Measurements from ENCODE around the gene DCAF6. TPM values are rescaled to one million over a fixed set of nuclear protein-coding genes. Genes with fewer than 3 reads are reported as not detected.
A peak's percentile ranks its signal among the peaks of the same experiment; 100 is the strongest.

Gene DCAF6

GRCh38 chr1:168121401-168122011 lies 185.0 kb downstream of the DCAF6 start:
- H3K14ac ChIP-seq (ENCODE audit: low read length in 2 of 2), result no peak overlapping the region
- DNase-seq, result peak; percentile 20
- H3K79me1 ChIP-seq (replicated peaks; ENCODE audit: low read length, poor library complexity, severe bottlenecking), result peaks cover 34% of the 10 kb centered on the region
- no peak overlapping the region for H2BK15ac ChIP-seq (ENCODE audit: low read depth, poor library complexity, severe bottlenecking)
- H2AK5ac ChIP-seq (ENCODE audit: low read length, severe bottlenecking), result no peak overlapping the region
- peak overlapping the region in 1 of 2 experiments; percentile 21 for H3K4me3 ChIP-seq (ENCODE audit: insufficient read depth in 1 of 2, low read depth in 1 of 2, low read length in 2 of 2)
- H3K4me1 ChIP-seq (ENCODE audit: control insufficient read depth, insufficient read depth, low read depth, low read length), result peaks cover 2% of the 10 kb centered on the region
- H2BK5ac ChIP-seq (ENCODE audit: low read depth, low read length, poor library complexity, severe bottlenecking), result no peak overlapping the region
- H3K9me3 ChIP-seq (ENCODE audit: control insufficient read depth, low read length), result no peaks in the 10 kb centered on the region
- H3K27me3 ChIP-seq (ENCODE audit: control insufficient read depth in 1 of 2, insufficient read depth in 1 of 2, low read length in 2 of 2), result no peaks in the 10 kb centered on the region
- no peak overlapping the region for H3K23ac ChIP-seq (ENCODE audit: low read length in 2 of 2)
- H3K36me3 ChIP-seq (ENCODE audit: control insufficient read depth in 1 of 2, insufficient read depth in 2 of 2, low read depth in 1 of 2, low read length in 2 of 2), result peaks cover 5 to 6% of the 10 kb centered on the region in 2 experiments
- WGBS, result 92% methylated on average over 7 of the region's 7 CpGs
- H2BK12ac ChIP-seq (ENCODE audit: low read length in 2 of 2), result no peak overlapping the region
- H4K8ac ChIP-seq (ENCODE audit: low read length), result no peak overlapping the region
- no peak overlapping the region for H4K91ac ChIP-seq (ENCODE audit: low read length)
- H3K4ac ChIP-seq (ENCODE audit: low read depth in 1 of 2, low read length in 2 of 2), result no peak overlapping the region
- H2AFZ ChIP-seq (ENCODE audit: low read depth, low read length), result no peak overlapping the region
- no peak overlapping the region for H2BK120ac ChIP-seq (ENCODE audit: low read depth, low read length)
- H3K18ac ChIP-seq (ENCODE audit: low read depth in 1 of 2, low read length in 2 of 2), result no peak overlapping the region
- H3K27ac ChIP-seq (ENCODE audit: low read length, poor library complexity, severe bottlenecking), result no peak overlapping the region
- H3K4me2 ChIP-seq (ENCODE audit: low read length, poor library complexity, severe bottlenecking), result no peak overlapping the region
- peak overlapping the region; percentile 70 for H3K9ac ChIP-seq (ENCODE audit: low read length)

GRCh38 chr1:168125051-168125450 lies 188.6 kb downstream of the DCAF6 start:
- Histone ChIP-seq H3K27ac (ENCODE audit: low read length, poor library complexity, severe bottlenecking) (no peak overlapping the region), H3K36me3 (ENCODE audit: control insufficient read depth in 1 of 2, insufficient read depth in 2 of 2, low read depth in 1 of 2, low read length in 2 of 2) (peaks cover 5 to 6% of the 10 kb centered on the region in 2 experiments), H3K4me2 (ENCODE audit: low read length, poor library complexity, severe bottlenecking) (no peak overlapping the region), H3K18ac (ENCODE audit: low read depth in 1 of 2, low read length in 2 of 2) (no peak overlapping the region), H2BK5ac (ENCODE audit: low read depth, low read length, poor library complexity, severe bottlenecking) (no peak overlapping the region), H3K9ac (ENCODE audit: low read length) (no peak overlapping the region), H3K4me3 (ENCODE audit: insufficient read depth in 1 of 2, low read depth in 1 of 2, low read length in 2 of 2) (no peak overlapping the region), H2AFZ (ENCODE audit: low read depth, low read length) (no peak overlapping the region), H3K27me3 (ENCODE audit: control insufficient read depth in 1 of 2, insufficient read depth in 1 of 2, low read length in 2 of 2) (no peaks in the 10 kb centered on the region), H2BK15ac (ENCODE audit: low read depth, poor library complexity, severe bottlenecking) (no peak overlapping the region), H3K23ac (ENCODE audit: low read length in 2 of 2) (no peak overlapping the region), H3K4ac (ENCODE audit: low read depth in 1 of 2, low read length in 2 of 2) (no peak overlapping the region), H3K14ac (ENCODE audit: low read length in 2 of 2) (no peak overlapping the region), H3K9me3 (ENCODE audit: control insufficient read depth, low read length) (no peaks in the 10 kb centered on the region), H4K8ac (ENCODE audit: low read length) (no peak overlapping the region), H3K4me1 (ENCODE audit: control insufficient read depth, insufficient read depth, low read depth, low read length) (peaks cover 2% of the 10 kb centered on the region), H2AK5ac (ENCODE audit: low read length, severe bottlenecking) (no peak overlapping the region), H3K79me1 (replicated peaks; ENCODE audit: low read length, poor library complexity, severe bottlenecking) (peaks cover 46% of the 10 kb centered on the region), H2BK12ac (ENCODE audit: low read length in 2 of 2) (no peak overlapping the region), H4K91ac (ENCODE audit: low read length) (no peak overlapping the region), H2BK120ac (ENCODE audit: low read depth, low read length) (no peak overlapping the region)
- no peak for DNase-seq
- no CpG with 5 or more reads among the region's 1 CpG for WGBS

Small RNA genes within 50 kb of the gene (small RNA-seq; reads per million reads assigned to genes)
- not detected for gene MIR1255B2 (ENCODE audit: low read depth)
